K562 (cell line): ENCODE measurements around the gene COL24A1. TPM values are rescaled to one million over a fixed set of nuclear protein-coding genes. Genes with fewer than 3 reads are reported as not detected.

Experiments used
- ATAC-seq: fragments of 200-7000 bp; cut with Tn5 transposase; 3 replicates; pipeline ENCODE4 v1.9.1; 2020; ENCODE audit warnings: moderate library complexity
- BruUV-seq: library from RNA; stranded (reverse); fragments of 400-500 nt; replicated peaks from 2 replicates; lab custom pipeline; 2021; lab: Mats Ljungman, UMichigan
- CTCF ChIA-PET: fragments of 300-600 bp; formaldehyde crosslinking; extraction: SDS; loops from one replicate; lab custom pipeline; 2021; ENCODE audit warnings: low intra/inter-chr PET ratio; lab: Yijun Ruan, JAX
- POLR2A ChIA-PET: fragments of 300-600, 350-650 bp; sonication (Branson Sonifier 250); formaldehyde crosslinking; extraction: SDS; loops from one replicate; lab custom pipeline; 2021; ENCODE audit warnings: antibody characterized with exemption, inconsistent platforms; lab: Yijun Ruan, JAX
- DNase-seq, 4 experiments: peaks; one replicate each; pipeline versions ENCODE4 v3.0.0 to v3.0.0-alpha.2; 2011 to 2018; ENCODE audit warnings: low spot score in 3 of 4, mixed read lengths in 3 of 4; ENCODE audit errors: extremely low read depth in 1 of 4
- FAIRE-seq: peaks from 2 replicates; lab custom pipeline; 2011; peaks lifted over from hg19 to GRCh38; lab: Jason Lieb, UNC
- H2AFZ ChIP-seq: 2 replicates; pipeline ENCODE4 v1.6.0; 2011; ENCODE audit warnings: low read depth, low read length, control low read depth, inconsistent platforms
- H3K27ac ChIP-seq: fragments of 200-600 bp; 3 replicates; pipeline ENCODE4 v1.8.0; 2011; ENCODE audit warnings: low read depth, mild to moderate bottlenecking, control low read depth, inconsistent platforms, low read length, moderate library complexity, mixed read lengths; ENCODE audit errors: extremely low read depth
- H3K27me3 ChIP-seq, 2 experiments: fragments of 300-600 bp in 1 of 2; 2 replicates in 1 of 2; 3 replicates in 1 of 2; pipeline versions ENCODE4 v1.6.0 to v1.8.0; 2011; ENCODE audit warnings: inconsistent platforms in 2 of 2, low read length in 2 of 2, mild to moderate bottlenecking in 1 of 2, mixed read lengths in 1 of 2, moderate library complexity in 1 of 2; ENCODE audit not compliant: control insufficient read depth in 2 of 2, insufficient read depth in 2 of 2
- H3K36me3 ChIP-seq: fragments of 300-600 bp; 3 replicates; pipeline ENCODE4 v1.8.0; 2011; ENCODE audit warnings: mild to moderate bottlenecking, low read length, inconsistent platforms; ENCODE audit not compliant: control insufficient read depth, insufficient read depth
- H3K4me1 ChIP-seq, 2 experiments: fragments of 200-600 bp in 1 of 2; replicated peaks in 1 of 2; 2 replicates in 1 of 2; 3 replicates in 1 of 2; pipeline versions ENCODE4 v1.5.1 to v1.8.0; 2011; ENCODE audit warnings: inconsistent platforms in 2 of 2, low read length in 2 of 2, mild to moderate bottlenecking in 1 of 2, mixed read lengths in 1 of 2, moderate library complexity in 1 of 2; ENCODE audit not compliant: control insufficient read depth in 2 of 2, insufficient read depth in 2 of 2
- H3K4me2 ChIP-seq: 2 replicates; pipeline ENCODE4 v1.6.1; 2011; ENCODE audit warnings: low read length, control low read depth, inconsistent platforms, mixed read lengths; ENCODE audit not compliant: insufficient read depth
- H3K4me3 ChIP-seq: fragments of 200-600 bp; sonication (generic), shearing (Covaris generic); 2 replicates; pipeline ENCODE4 v1.5.1; 2016; ENCODE audit warnings: control low read depth, inconsistent platforms
- H3K79me2 ChIP-seq: fragments of 200-600 bp; 3 replicates; pipeline ENCODE4 v1.8.0; 2011; ENCODE audit warnings: low read length, inconsistent platforms; ENCODE audit not compliant: control insufficient read depth, insufficient read depth
- H3K9ac ChIP-seq, 2 experiments: 2 replicates each; pipeline versions ENCODE4 v1.6.0 to v1.6.1; 2011; ENCODE audit warnings: low read depth in 2 of 2, low read length in 2 of 2, control low read depth in 1 of 2, inconsistent platforms in 1 of 2, mild to moderate bottlenecking in 1 of 2, mixed read lengths in 1 of 2; ENCODE audit not compliant: insufficient read depth in 1 of 2
- H3K9me1 ChIP-seq: one replicate; pipeline ENCODE4 v1.6.0; 2011; ENCODE audit warnings: inconsistent platforms, mild to moderate bottlenecking, low read length, moderate library complexity; ENCODE audit not compliant: control insufficient read depth, insufficient read depth
- H3K9me3 ChIP-seq: replicated peaks from 2 replicates; pipeline ENCODE4 v1.5.1; 2011; ENCODE audit warnings: low read depth, low read length, inconsistent platforms; ENCODE audit not compliant: control insufficient read depth, insufficient read depth
- H4K20me1 ChIP-seq: replicated peaks from 2 replicates; pipeline ENCODE4 v1.6.1; 2011; ENCODE audit warnings: low read length, inconsistent platforms, mixed read lengths; ENCODE audit not compliant: control insufficient read depth, insufficient read depth
- CBFB ChIP-seq: sonication (generic); formaldehyde crosslinking; IDR thresholded peaks from 2 replicates; pipeline ENCODE4 v1.4.0; 2020; ENCODE audit warnings: mild to moderate bottlenecking, missing genetic modification reagents
- LEF1 ChIP-seq: fragments of 450-650 bp; IDR thresholded peaks from 2 replicates; pipeline ENCODE4 v1.6.1; 2016; ENCODE audit warnings: mild to moderate bottlenecking
- NCOA4 ChIP-seq: fragments of 450-650 bp; IDR thresholded peaks from 2 replicates; pipeline ENCODE4 v1.6.1; 2018; ENCODE audit warnings: mild to moderate bottlenecking; ENCODE audit not compliant: partially characterized antibody
- SMAD4 ChIP-seq: fragments of 250-450 bp; sonication (Bioruptor Pico); conservative IDR thresholded peaks from 2 replicates; pipeline ENCODE4 v1.8.0; 2021; ENCODE audit warnings: inconsistent platforms, mild to moderate bottlenecking, moderate library complexity
- TARDBP ChIP-seq: fragments of 450-650 bp; IDR thresholded peaks from 2 replicates; pipeline ENCODE4 v1.6.1; 2016
- ZNF407 ChIP-seq: fragments of 450-650 bp; IDR thresholded peaks from 2 replicates; pipeline ENCODE4 v1.6.1; 2016; ENCODE audit warnings: low read depth
- ZNF449 ChIP-seq: fragments of 250-450 bp; sonication (Bioruptor Pico); IDR thresholded peaks from 2 replicates; pipeline ENCODE4 v1.8.0; 2022; ENCODE audit warnings: moderate library complexity, mild to moderate bottlenecking, inconsistent platforms
- ZNF609 ChIP-seq: sonication (generic); formaldehyde crosslinking; IDR thresholded peaks from 2 replicates; pipeline ENCODE4 v1.8.1; 2023; ENCODE audit warnings: missing genetic modification reagents, mild to moderate bottlenecking, borderline replicate concordance
- ZNF764 ChIP-seq: fragments of 250-450 bp; sonication (Bioruptor Pico); IDR thresholded peaks from 2 replicates; pipeline ENCODE4 v1.4.0; 2020; ENCODE audit warnings: low read depth, mild to moderate bottlenecking, moderate library complexity
- WGBS: fragments of 100-300 bp; shearing (Covaris generic); methylation state at CpG from one replicate; pipeline ENCODE4 v1.1.6; 2016; ENCODE audit warnings: low coverage, mixed read lengths; ENCODE audit not compliant: insufficient coverage; ENCODE audit errors: missing lambda C conversion rate; 5-methylcytosine and 5-hydroxymethylcytosine counted together
- in situ Hi-C: fragments of 300-500 bp; cut with MboI; formaldehyde crosslinking; loops from 4 replicates; pipeline ENCODE4 v1.15.0; 2018; ENCODE audit warnings: inconsistent platforms, mixed read lengths
- intact Hi-C: fragments of 100-400 bp; cut with micrococcal nuclease; formaldehyde crosslinking; loops from 2 replicates; pipeline ENCODE4 v1.14.2; 2022
- polyA plus RNA-seq, 8 experiments: library from polyadenylated mRNA; depleted of rRNA in 4 of 8; stranded (reverse) in 5 of 8; unstranded in 3 of 8; fragments of >200 nt; fragmentation: Nextera tagmentation in 2 of 8; fragmentation: Illumina TruSeq in 1 of 8; extraction: Ambion mirVana in 2 of 8; extraction: Trizol in 1 of 8; gene quantifications; 2 replicates each; pipeline versions ENCODE4 v1.2.1 to v1.2.3, GENCODE V29; 2011 to 2014; ENCODE audit warnings: inconsistent platforms in 1 of 8, missing spikeins in 1 of 8
- total RNA-seq, 7 experiments: library from RNA; depleted of rRNA in 6 of 7; stranded (reverse); fragments of >200 nt in 6 of 7; fragmentation: Illumina TruSeq in 2 of 7; extraction: Trizol in 2 of 7; gene quantifications; 2 replicates each; pipeline versions ENCODE4 v1.2.1 to v1.2.3, GENCODE V29; 2011 to 2021; ENCODE audit warnings: low replicate concordance in 1 of 7

The COL24A1 gene
- total and polyA plus RNA-seq, 9 of the 15 experiments (the other 6 are each of a cell fraction or from before 2014, with no cell fraction given), result 0.01 to 0.06 (median 0.03) TPM; not detected in 2

GRCh38 chr1:86061551-86061990, 95.0 kb downstream of the COL24A1 start:
- no peaks in the 10 kb centered on the region for H3K79me2 ChIP-seq
- H3K4me1 ChIP-seq, result no peaks in the 10 kb centered on the region
- H3K9me3 ChIP-seq, result no peaks in the 10 kb centered on the region
- ChIA-PET CTCF (no interaction called here), POLR2A (no interaction called here)
- no peak overlapping the region for H3K9ac ChIP-seq
- H4K20me1 ChIP-seq, result no peaks in the 10 kb centered on the region
- H3K27me3 ChIP-seq, result no peaks in the 10 kb centered on the region
- in situ Hi-C loops (no loop called here), intact Hi-C loops (no loop called here)
- H3K36me3 ChIP-seq, result no peaks in the 10 kb centered on the region
- no peak overlapping the region for H3K4me3 ChIP-seq
- no peak for FAIRE-seq
- no peaks in the 10 kb centered on the region for H3K9me1 ChIP-seq
- H3K27ac ChIP-seq, result no peak overlapping the region
- no peak overlapping the region for H2AFZ ChIP-seq
- no TSS peak for BruUV-seq
- ATAC-seq, result no peak
- WGBS, result 0% methylated on average over 2 of the region's 2 CpGs
- H3K4me2 ChIP-seq, result no peak overlapping the region
- no peak for DNase-seq
- no peak for TF ChIP-seq CBFB
- no peak for TF ChIP-seq ZNF609
- TF ChIP-seq ZNF449 (CRISPR knock-in tag), result no peak
- no peak for TF ChIP-seq LEF1
- no peak for TF ChIP-seq ZNF764 (CRISPR knock-in tag)
- TF ChIP-seq SMAD4 (CRISPR knock-in tag), result no peak
- TF ChIP-seq NCOA4, result no peak
- no peak for TF ChIP-seq TARDBP
- no peak for TF ChIP-seq ZNF407
